ENCODE results near the gene BUD13. TPM values are rescaled to one million over a fixed set of nuclear protein-coding genes. Genes with fewer than 3 reads are reported as not detected.
A peak's percentile ranks its signal among the peaks of the same experiment; 100 is the strongest.

The BUD13 gene
- total and polyA plus RNA-seq, 2 of the 13 experiments (the other 11 are each of a cell fraction or from before 2014, with no cell fraction given) = 13.3 to 25.9 TPM

DNA sequence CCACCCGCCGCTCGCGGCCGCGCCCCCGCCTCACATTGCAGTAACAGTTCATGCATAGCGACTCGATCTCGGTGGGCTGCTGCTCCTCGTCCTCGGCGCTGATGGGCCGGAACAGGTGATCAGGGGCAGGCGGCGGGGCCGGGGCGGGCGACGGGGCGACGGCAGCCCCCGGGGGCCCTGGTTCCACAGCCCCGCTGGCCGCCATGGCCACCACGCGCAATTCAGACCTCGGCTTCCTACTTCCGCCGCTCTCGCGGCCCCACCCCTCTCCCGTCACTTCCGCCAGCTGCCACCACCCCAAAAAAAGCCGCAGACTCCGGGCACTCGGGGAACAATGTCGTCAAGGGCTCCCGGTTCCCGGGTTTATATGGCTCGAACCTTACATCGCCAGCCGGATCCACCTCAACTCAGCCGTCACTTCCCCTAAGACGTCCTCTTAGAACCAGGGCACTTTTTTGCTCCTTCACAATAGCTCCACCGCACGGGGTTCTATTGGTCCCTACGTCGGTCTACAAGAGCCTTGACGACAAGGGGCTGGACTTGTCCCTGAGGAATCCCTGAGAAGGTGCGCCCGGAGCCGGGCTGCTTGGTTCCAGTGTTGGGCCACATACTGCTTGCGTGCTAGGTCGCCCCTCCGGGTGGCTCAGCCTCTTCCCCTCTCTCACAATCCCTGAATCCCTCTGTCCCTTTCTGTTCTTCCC is 15.1 kb upstream of the BUD13 start, which contains the start of gene ZPR1 (continued):
- TF ChIP-seq ZNF878 (CRISPR knock-in tag; IDR thresholded peaks at IDR 0.05) (peak; percentile 43; the same call in 1 of the 2 replicates), SNAI1 (CRISPR knock-in tag; IDR thresholded peaks at IDR 0.05; ENCODE audit: borderline replicate concordance) (no peak), JDP2 (CRISPR knock-in tag; IDR thresholded peaks at IDR 0.05; ENCODE audit: borderline replicate concordance) (no peak), ZNF772 (CRISPR knock-in tag; IDR thresholded peaks at IDR 0.05) (no peak), ZNF260 (CRISPR knock-in tag; IDR thresholded peaks at IDR 0.05; ENCODE audit: borderline replicate concordance, low read depth) (no peak), PHB2 (IDR thresholded peaks at IDR 0.05; ENCODE audit: partially characterized antibody) (no peak), HNRNPLL (IDR thresholded peaks at IDR 0.05; ENCODE audit: low read depth, low read length, poor library complexity, severe bottlenecking) (peak; percentile 52), PCBP1 (IDR thresholded peaks at IDR 0.05; ENCODE audit: borderline replicate concordance, low read depth, low read length) (no peak), HMG20B (CRISPR knock-in tag; conservative IDR thresholded peaks at IDR 0.05) (no peak), FOXA1 (IDR thresholded peaks at IDR 0.05) (no peak), FOXA1 (CRISPR knock-in tag; IDR thresholded peaks at IDR 0.05) (no peak)
- TF ChIP-seq, protein P1, sequence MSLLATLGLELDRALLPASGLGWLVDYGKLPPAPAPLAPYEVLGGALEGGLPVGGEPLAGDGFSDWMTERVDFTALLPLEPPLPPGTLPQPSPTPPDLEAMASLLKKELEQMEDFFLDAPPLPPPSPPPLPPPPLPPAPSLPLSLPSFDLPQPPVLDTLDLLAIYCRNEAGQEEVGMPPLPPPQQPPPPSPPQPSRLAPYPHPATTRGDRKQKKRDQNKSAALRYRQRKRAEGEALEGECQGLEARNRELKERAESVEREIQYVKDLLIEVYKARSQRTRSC (CRISPR knock-in tag; IDR thresholded peaks at IDR 0.05; ENCODE audit: low read depth) = no peak
- TF ChIP-seq, protein P2, sequence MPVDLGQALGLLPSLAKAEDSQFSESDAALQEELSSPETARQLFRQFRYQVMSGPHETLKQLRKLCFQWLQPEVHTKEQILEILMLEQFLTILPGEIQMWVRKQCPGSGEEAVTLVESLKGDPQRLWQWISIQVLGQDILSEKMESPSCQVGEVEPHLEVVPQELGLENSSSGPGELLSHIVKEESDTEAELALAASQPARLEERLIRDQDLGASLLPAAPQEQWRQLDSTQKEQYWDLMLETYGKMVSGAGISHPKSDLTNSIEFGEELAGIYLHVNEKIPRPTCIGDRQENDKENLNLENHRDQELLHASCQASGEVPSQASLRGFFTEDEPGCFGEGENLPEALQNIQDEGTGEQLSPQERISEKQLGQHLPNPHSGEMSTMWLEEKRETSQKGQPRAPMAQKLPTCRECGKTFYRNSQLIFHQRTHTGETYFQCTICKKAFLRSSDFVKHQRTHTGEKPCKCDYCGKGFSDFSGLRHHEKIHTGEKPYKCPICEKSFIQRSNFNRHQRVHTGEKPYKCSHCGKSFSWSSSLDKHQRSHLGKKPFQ (CRISPR knock-in tag; IDR thresholded peaks at IDR 0.05; ENCODE audit: insufficient replicate concordance) = peak; percentile 73
- TF ChIP-seq, protein P3, sequence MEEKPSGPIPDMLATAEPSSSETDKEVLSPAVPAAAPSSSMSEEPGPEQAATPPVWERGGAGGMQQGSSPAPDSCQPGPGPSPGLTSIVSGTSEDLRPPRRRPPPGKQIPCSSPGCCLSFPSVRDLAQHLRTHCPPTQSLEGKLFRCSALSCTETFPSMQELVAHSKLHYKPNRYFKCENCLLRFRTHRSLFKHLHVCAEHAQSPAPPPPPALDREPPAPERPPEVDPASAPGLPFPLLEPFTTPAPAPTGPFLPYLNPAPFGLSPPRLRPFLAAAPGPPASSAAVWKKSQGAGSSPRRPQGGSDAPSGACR (CRISPR knock-in tag; IDR thresholded peaks at IDR 0.05) = peak; percentile 28; the same call in 1 of the 2 replicates
- TF ChIP-seq, protein P4, sequence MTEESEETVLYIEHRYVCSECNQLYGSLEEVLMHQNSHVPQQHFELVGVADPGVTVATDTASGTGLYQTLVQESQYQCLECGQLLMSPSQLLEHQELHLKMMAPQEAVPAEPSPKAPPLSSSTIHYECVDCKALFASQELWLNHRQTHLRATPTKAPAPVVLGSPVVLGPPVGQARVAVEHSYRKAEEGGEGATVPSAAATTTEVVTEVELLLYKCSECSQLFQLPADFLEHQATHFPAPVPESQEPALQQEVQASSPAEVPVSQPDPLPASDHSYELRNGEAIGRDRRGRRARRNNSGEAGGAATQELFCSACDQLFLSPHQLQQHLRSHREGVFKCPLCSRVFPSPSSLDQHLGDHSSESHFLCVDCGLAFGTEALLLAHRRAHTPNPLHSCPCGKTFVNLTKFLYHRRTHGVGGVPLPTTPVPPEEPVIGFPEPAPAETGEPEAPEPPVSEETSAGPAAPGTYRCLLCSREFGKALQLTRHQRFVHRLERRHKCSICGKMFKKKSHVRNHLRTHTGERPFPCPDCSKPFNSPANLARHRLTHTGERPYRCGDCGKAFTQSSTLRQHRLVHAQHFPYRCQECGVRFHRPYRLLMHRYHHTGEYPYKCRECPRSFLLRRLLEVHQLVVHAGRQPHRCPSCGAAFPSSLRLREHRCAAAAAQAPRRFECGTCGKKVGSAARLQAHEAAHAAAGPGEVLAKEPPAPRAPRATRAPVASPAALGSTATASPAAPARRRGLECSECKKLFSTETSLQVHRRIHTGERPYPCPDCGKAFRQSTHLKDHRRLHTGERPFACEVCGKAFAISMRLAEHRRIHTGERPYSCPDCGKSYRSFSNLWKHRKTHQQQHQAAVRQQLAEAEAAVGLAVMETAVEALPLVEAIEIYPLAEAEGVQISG (CRISPR knock-in tag; IDR thresholded peaks at IDR 0.05) = peak; percentile 67
- TF ChIP-seq, protein P5, sequence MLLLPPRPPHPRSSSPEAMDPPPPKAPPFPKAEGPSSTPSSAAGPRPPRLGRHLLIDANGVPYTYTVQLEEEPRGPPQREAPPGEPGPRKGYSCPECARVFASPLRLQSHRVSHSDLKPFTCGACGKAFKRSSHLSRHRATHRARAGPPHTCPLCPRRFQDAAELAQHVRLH (CRISPR knock-in tag; IDR thresholded peaks at IDR 0.05; ENCODE audit: borderline replicate concordance, low read depth) = peak; percentile 72; the same call in 1 of the 2 replicates
- TF ChIP-seq, protein P6, sequence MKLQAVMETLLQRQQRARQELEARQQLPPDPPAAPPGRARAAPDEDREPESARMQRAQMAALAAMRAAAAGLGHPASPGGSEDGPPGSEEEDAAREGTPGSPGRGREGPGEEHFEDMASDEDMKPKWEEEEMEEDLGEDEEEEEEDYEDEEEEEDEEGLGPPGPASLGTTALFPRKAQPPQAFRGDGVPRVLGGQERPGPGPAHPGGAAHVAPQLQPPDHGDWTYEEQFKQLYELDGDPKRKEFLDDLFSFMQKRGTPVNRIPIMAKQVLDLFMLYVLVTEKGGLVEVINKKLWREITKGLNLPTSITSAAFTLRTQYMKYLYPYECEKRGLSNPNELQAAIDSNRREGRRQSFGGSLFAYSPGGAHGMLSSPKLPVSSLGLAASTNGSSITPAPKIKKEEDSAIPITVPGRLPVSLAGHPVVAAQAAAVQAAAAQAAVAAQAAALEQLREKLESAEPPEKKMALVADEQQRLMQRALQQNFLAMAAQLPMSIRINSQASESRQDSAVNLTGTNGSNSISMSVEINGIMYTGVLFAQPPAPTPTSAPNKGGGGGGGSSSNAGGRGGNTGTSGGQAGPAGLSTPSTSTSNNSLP (IDR thresholded peaks at IDR 0.05; ENCODE audit: low read depth, low read length) = no peak
- TF ChIP-seq, protein P7, sequence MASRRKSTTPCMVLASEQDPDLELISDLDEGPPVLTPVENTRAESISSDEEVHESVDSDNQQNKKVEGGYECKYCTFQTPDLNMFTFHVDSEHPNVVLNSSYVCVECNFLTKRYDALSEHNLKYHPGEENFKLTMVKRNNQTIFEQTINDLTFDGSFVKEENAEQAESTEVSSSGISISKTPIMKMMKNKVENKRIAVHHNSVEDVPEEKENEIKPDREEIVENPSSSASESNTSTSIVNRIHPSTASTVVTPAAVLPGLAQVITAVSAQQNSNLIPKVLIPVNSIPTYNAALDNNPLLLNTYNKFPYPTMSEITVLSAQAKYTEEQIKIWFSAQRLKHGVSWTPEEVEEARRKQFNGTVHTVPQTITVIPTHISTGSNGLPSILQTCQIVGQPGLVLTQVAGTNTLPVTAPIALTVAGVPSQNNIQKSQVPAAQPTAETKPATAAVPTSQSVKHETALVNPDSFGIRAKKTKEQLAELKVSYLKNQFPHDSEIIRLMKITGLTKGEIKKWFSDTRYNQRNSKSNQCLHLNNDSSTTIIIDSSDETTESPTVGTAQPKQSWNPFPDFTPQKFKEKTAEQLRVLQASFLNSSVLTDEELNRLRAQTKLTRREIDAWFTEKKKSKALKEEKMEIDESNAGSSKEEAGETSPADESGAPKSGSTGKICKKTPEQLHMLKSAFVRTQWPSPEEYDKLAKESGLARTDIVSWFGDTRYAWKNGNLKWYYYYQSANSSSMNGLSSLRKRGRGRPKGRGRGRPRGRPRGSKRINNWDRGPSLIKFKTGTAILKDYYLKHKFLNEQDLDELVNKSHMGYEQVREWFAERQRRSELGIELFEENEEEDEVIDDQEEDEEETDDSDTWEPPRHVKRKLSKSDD (CRISPR knock-in tag; IDR thresholded peaks at IDR 0.05; ENCODE audit: low read depth) = no peak

Data from HepG2 (cell line).